Heart left ventricle (tissue), 16 donors: ENCODE data around the gene STARD13. TPM values are rescaled to one million over a fixed set of nuclear protein-coding genes. Genes with fewer than 3 reads are reported as not detected.

Experiments
- ATAC-seq, 4 donors: fragments of 200-7000 bp; cut with Tn5 transposase; one replicate each; pipeline ENCODE4 v1.9.1; 2020 to 2022; ENCODE audit warnings: moderate library complexity in 4 of 4, mild to moderate bottlenecking in 3 of 4, moderate number of reproducible peaks in 1 of 4
- DNase-seq, 5 donors: peaks; one replicate each; pipeline ENCODE4 v3.0.0-alpha.2; 2020
- H3K27ac ChIP-seq, 12 donors: fragments of 200-600 bp; sonication (generic) in 4 of 12; one replicate each; pipeline versions ENCODE4 v1.5.0 to v1.8.0; 2016 to 2022; ENCODE audit warnings: mild to moderate bottlenecking in 2 of 12
- H3K27me3 ChIP-seq, 9 donors: fragments of 200-600 bp; sonication (generic) in 2 of 9; one replicate each; pipeline versions ENCODE4 v1.5.1 to v1.8.0; 2016 to 2022; ENCODE audit warnings: mild to moderate bottlenecking in 3 of 9
- H3K36me3 ChIP-seq, 9 donors: fragments of 200-600 bp; sonication (generic) in 2 of 9; one replicate each; pipeline versions ENCODE4 v1.5.0 to v1.8.0; 2018 to 2022; ENCODE audit warnings: mild to moderate bottlenecking in 2 of 9
- H3K4me1 ChIP-seq, 12 donors: fragments of 200-600 bp; sonication (generic) in 4 of 12; one replicate each; pipeline versions ENCODE4 v1.5.0 to v1.8.0; 2016 to 2022; ENCODE audit warnings: mild to moderate bottlenecking in 3 of 12
- H3K4me3 ChIP-seq, 12 donors: fragments of 200-600 bp; sonication (generic) in 4 of 12; one replicate each; pipeline versions ENCODE4 v1.5.0 to v1.8.0; 2017 to 2022; ENCODE audit warnings: mild to moderate bottlenecking in 9 of 12, moderate library complexity in 4 of 12
- H3K9me3 ChIP-seq, 12 donors: fragments of 200-600 bp; sonication (generic) in 4 of 12; one replicate each; pipeline versions ENCODE4 v1.5.0 to v1.8.0; 2016 to 2022; ENCODE audit warnings: mild to moderate bottlenecking in 1 of 12
- CTCF ChIP-seq, 12 donors: fragments of 200-600 bp; sonication (generic) in 4 of 12; IDR thresholded peaks; one replicate each; pipeline versions ENCODE4 v1.5.0 to v1.8.0; 2018 to 2022; ENCODE audit warnings: antibody characterized with exemption in 12 of 12, mild to moderate bottlenecking in 5 of 12
- POLR2A ChIP-seq, 2 donors: fragments of 450-650 bp; IDR thresholded peaks; one replicate each; pipeline ENCODE4 v1.6.1; 2017; ENCODE audit warnings: antibody characterized with exemption in 2 of 2, mild to moderate bottlenecking in 2 of 2, moderate library complexity in 2 of 2
- WGBS, 4 donors: extraction: QIAGEN DNeasy Blood & Tissue Kit in 2 of 4; methylation state at CpG; one replicate each; pipeline versions ENCODE4 v1.1.5 to v1.1.7; 2013 to 2018; 5-methylcytosine and 5-hydroxymethylcytosine counted together
- intact Hi-C, 10 donors: fragments of 100-400 bp; cut with DNase I; formaldehyde crosslinking; loops; one replicate each; pipeline versions ENCODE4 v1.11.1 to v1.14.2; 2022
- polyA plus RNA-seq, 2 donors: library from polyadenylated mRNA; stranded (reverse); fragments of 200-250 nt; gene quantifications; one replicate each; pipeline ENCODE4 v1.2.3, GENCODE V29; 2013
- total RNA-seq, 9 donors: library from RNA; depleted of rRNA in 2 of 9; stranded (reverse); fragments of >200 nt in 2 of 9; fragmentation: NEBNext Ultra II Directional in 3 of 9; extraction: Animal tissue kit (Norgen Biotek cat#: 25700) in 3 of 9; gene quantifications; one replicate each; pipeline versions ENCODE4 v1.1.0 to v1.2.4, GENCODE V29; 2016 to 2023
- donor health status: ischemic (EF 13 %, LVEDD 7.1; RV severe dilation, severe dysfunction).
- donor health status: healthy with polysubstance abuse.
- donor health status: DM: no; HTN: yes; CAD: no.
- donor health status: DM: no; HTN: no; CAD: no.
- donor health status: ischemic (EF 25% LVEDD 6.9; RV normal size, moderate dysfunction).
- donor health status: ischemic (EF 25% LVEDD 5.7; RV mildly dilated, moderate dysfunction).
- donor health status: healthy.
- donor health status: DM: yes; HTN: yes; CAD: no.
- donor health status: ischemic (EF 35%, LVEDD 5.7; RV mildly dilated, moderate dysfunction).
- donor health status: nonischemic (EF 11% LVEDD 7.7; RV severe dilation, severe dysfunction).
- donor health status: DM: yes; HTN: yes; CAD: no.
- donor health status: PGD.
- donor health status: ischemic (EF 29% LVEDD 5.4; RV normal size, mild dysfunction).
- donor health status: nonischemic (EF 23%, LVEDD 6.1; RV moderate dilation, normal function).

STARD13 gene
- total and polyA plus RNA-seq, 11 donors = 9.3 to 39.2 (median 28.3) TPM

DNA sequence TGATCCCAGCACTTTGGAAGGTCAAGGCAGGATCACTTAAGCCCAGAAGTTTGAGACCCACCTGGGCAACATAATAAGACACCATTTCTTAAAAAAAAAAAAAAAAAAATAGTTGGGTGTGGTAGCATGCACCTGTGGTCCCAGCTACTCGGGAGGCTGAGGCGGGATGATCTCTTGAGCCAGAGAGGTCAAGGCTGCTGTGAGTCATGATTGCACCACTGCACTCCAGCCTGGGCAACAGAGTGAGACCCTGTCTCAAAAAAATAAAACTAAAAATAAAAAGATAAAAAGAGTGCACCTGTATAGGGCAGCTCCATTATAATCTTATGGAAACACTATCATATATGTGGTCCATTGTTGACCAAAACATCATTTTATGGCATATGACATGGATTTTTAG lies 25.5 kb upstream of the STARD13 start:
- Histone ChIP-seq H3K36me3 (no peaks in the 10 kb centered on the region), H3K4me1 (peaks cover 0 to 34% (median 4%) of the 10 kb centered on the region in 12 donors), H3K27me3 (no peaks in the 10 kb centered on the region), H3K27ac (no peak overlapping the region), H3K4me3 (no peak overlapping the region), H3K9me3 (peaks cover 0 to 2% (median 0%) of the 10 kb centered on the region in 12 donors)
- WGBS, 4 donors = 95 to 100% (median 97%) methylated on average over 2 of the region's 2 CpGs
- ATAC-seq (no peak), DNase-seq (no peak)
- intact Hi-C loops = loop anchor here in 2 of 10 donors (5.0 to 10.0 kb wide), 2 partner anchors 84 to 196 kb away; no protein-coding TSS in a partner anchor
- TF ChIP-seq CTCF (IDR thresholded peaks at IDR 0.05) = no peak
- TF ChIP-seq POLR2A (IDR thresholded peaks at IDR 0.05) = no peak

DNA sequence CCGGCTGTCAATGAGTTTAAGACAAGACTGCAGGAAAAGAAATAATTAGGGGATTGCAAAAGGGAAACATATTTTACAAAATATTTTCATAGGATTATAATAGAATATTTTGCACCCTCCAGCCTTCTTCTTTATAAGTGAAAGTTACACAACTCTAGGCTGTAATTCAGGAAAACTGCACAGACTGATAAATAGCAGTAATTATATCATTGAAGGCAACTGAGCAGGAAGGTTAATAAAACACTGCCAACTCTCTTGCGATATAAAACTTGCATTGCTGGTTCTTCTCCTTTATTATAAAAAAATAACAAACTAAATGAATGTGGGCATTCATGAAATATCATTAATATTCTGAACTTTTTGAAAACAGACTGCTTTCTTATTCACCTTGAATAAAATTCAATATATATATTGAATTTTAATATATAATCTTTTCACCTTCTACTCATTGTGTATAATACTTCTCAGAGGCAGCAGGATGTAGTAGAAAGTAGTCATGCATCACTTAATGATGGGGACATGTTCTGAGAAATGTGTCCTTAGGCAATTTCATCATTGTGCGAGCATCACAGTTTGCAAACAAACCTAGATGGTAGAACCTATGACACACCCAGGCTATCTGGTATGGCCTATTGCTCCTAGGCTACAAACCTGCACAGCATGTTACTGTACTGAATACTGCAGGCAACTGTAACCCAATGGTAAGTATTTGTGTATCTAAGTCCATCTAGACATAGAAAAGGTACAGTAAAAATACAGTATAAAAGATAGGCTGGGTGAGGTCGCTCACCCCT lies 24.9 kb upstream of the STARD13 start:
- Histone ChIP-seq H3K27ac (no peak overlapping the region), H3K36me3 (no peaks in the 10 kb centered on the region), H3K27me3 (no peaks in the 10 kb centered on the region), H3K4me3 (no peak overlapping the region), H3K9me3 (peaks cover 0 to 2% (median 0%) of the 10 kb centered on the region in 12 donors), H3K4me1 (peaks cover 0 to 34% (median 4%) of the 10 kb centered on the region in 12 donors)
- DNase-seq (no peak), ATAC-seq (no peak)
- 83 to 93% (median 86%) methylated on average over 4 of the region's 4 CpGs for WGBS, 4 donors
- intact Hi-C loops = loop anchor here in 2 of 10 donors (5.0 to 10.0 kb wide), 2 partner anchors 83 to 196 kb away; no protein-coding TSS in a partner anchor
- TF ChIP-seq CTCF (IDR thresholded peaks at IDR 0.05) (no peak), POLR2A (IDR thresholded peaks at IDR 0.05) (no peak)

GRCh38 chr13:33308863-33309262 lies 23.3 kb upstream of the STARD13 start:
- ATAC-seq (no peak), DNase-seq (no peak)
- WGBS, 4 donors = 90 to 93% (median 92%) methylated on average over 1 of the region's 1 CpG
- peaks cover 0 to 2% (median 0%) of the 10 kb centered on the region in 12 donors for H3K9me3 ChIP-seq
- no peak overlapping the region for H3K4me3 ChIP-seq
- TF ChIP-seq CTCF (IDR thresholded peaks at IDR 0.05) (no peak), POLR2A (IDR thresholded peaks at IDR 0.05) (no peak)
- no peaks in the 10 kb centered on the region for H3K36me3 ChIP-seq
- H3K4me1 ChIP-seq = peaks cover 0 to 31% (median 4%) of the 10 kb centered on the region in 12 donors
- H3K27me3 ChIP-seq = no peaks in the 10 kb centered on the region
- no peak overlapping the region for H3K27ac ChIP-seq
- intact Hi-C loops = no loop called here

- Histone ChIP-seq H3K4me1 (peaks cover 0 to 20% (median 4%) of the 10 kb centered on the region in 12 donors), H3K9me3 (peaks cover 0 to 2% (median 0%) of the 10 kb centered on the region in 12 donors)
These were observed 22.3 kb upstream of the STARD13 start for GRCh38 chr13:33307843-33308242.

More at GRCh38 chr13:33307843-33308242, 22.3 kb upstream of the STARD13 start:
- intact Hi-C loops = no loop called here
- 0 to 22% (median 12%) methylated on average over 1 of the region's 1 CpG for WGBS, 4 donors
- DNase-seq (no peak), ATAC-seq (no peak)
- Histone ChIP-seq H3K4me3 (no peak overlapping the region), H3K27me3 (no peaks in the 10 kb centered on the region), H3K27ac (peak overlapping the region in 1 of 12 donors; percentile 20), H3K36me3 (no peaks in the 10 kb centered on the region)
- no peak for TF ChIP-seq POLR2A (IDR thresholded peaks at IDR 0.05)
- no peak for TF ChIP-seq CTCF (IDR thresholded peaks at IDR 0.05)
